Esophagus (tissue), 2 donors: ENCODE measurements around the gene VWA5B1. TPM values are rescaled to one million over a fixed set of nuclear protein-coding genes. Genes with fewer than 3 reads are reported as not detected.
"Not testable (repeated sequence)": the region's sequence is repeated elsewhere in the genome, so short reads cannot be mapped to it uniquely, and the experiment has no call there.

Experiments
- H3K27ac ChIP-seq, 2 donors: one replicate each; pipeline ENCODE4 v1.5.1; 2013; ENCODE audit warnings: low read depth in 2 of 2, mild to moderate bottlenecking in 2 of 2, inconsistent platforms in 1 of 2, low read length in 1 of 2, moderate library complexity in 1 of 2
- H3K27me3 ChIP-seq, 2 donors: one replicate each; pipeline ENCODE4 v1.6.1; 2013; ENCODE audit warnings: low read length in 2 of 2, control low read depth in 1 of 2, mild to moderate bottlenecking in 1 of 2; ENCODE audit not compliant: insufficient read depth in 2 of 2, control insufficient read depth in 1 of 2
- H3K36me3 ChIP-seq, 2 donors: one replicate each; pipeline ENCODE4 v1.6.1; 2013; ENCODE audit warnings: low read length in 1 of 2; ENCODE audit not compliant: control insufficient read depth in 2 of 2, insufficient read depth in 2 of 2
- H3K4me1 ChIP-seq, 2 donors: one replicate each; pipeline ENCODE4 v1.6.1; 2013; ENCODE audit warnings: low read length in 1 of 2; ENCODE audit not compliant: control insufficient read depth in 2 of 2, insufficient read depth in 2 of 2
- H3K4me3 ChIP-seq, 2 donors: one replicate each; pipeline ENCODE4 v1.5.1; 2013; ENCODE audit warnings: low read length in 2 of 2, mild to moderate bottlenecking in 2 of 2, low read depth in 1 of 2, moderate library complexity in 1 of 2
- H3K9me3 ChIP-seq, 2 donors: one replicate each; pipeline ENCODE4 v1.6.1; 2013; ENCODE audit warnings: mild to moderate bottlenecking in 2 of 2, low read depth in 1 of 2, low read length in 1 of 2, moderate library complexity in 1 of 2; ENCODE audit not compliant: control insufficient read depth in 2 of 2, insufficient read depth in 1 of 2
- WGBS, 2 donors: extraction: QIAGEN DNeasy Blood & Tissue Kit; methylation state at CpG; one replicate each; pipeline ENCODE4 v1.1.7; 2013; 5-methylcytosine and 5-hydroxymethylcytosine counted together
- polyA plus RNA-seq, 2 donors: library from polyadenylated mRNA; stranded (reverse); fragments of 200-250 nt; gene quantifications; one replicate each; pipeline ENCODE4 v1.2.3, GENCODE V29; 2013
- donor health status: healthy with polysubstance abuse.
- donor health status: Bipolar disorder and iron deficiency.

VWA5B1 gene
- polyA plus RNA-seq, 2 donors: not detected

- H3K27me3 ChIP-seq: no peaks in the 10 kb centered on the region
- no peaks in the 10 kb centered on the region for H3K9me3 ChIP-seq
- H3K36me3 ChIP-seq: no peaks in the 10 kb centered on the region
- H3K4me1 ChIP-seq: no peaks in the 10 kb centered on the region
- H3K4me3 ChIP-seq: no peak overlapping the region
- no peak overlapping the region for H3K27ac ChIP-seq
- WGBS, 2 donors: 79% methylated on average over 8 of the region's 8 CpGs
Measured at GRCh38 chr1:20262810-20263534, 27.7 kb upstream of the VWA5B1 start.

- 48 to 55% methylated on average over 4 of the region's 4 CpGs for WGBS, 2 donors
- no peak overlapping the region for H3K27ac ChIP-seq
- H3K27me3 ChIP-seq: no peaks in the 10 kb centered on the region
- H3K9me3 ChIP-seq: no peaks in the 10 kb centered on the region
- H3K36me3 ChIP-seq: no peaks in the 10 kb centered on the region
- no peaks in the 10 kb centered on the region for H3K4me1 ChIP-seq
- no peak overlapping the region for H3K4me3 ChIP-seq
Measured at GRCh38 chr1:20265250-20265649, 25.4 kb upstream of the VWA5B1 start.

GRCh38 chr1:20266141-20266540 lies 24.5 kb upstream of the VWA5B1 start:
- Histone ChIP-seq H3K27me3 (no peaks in the 10 kb centered on the region), H3K4me1 (no peaks in the 10 kb centered on the region), H3K4me3 (no peak overlapping the region), H3K9me3 (no peaks in the 10 kb centered on the region), H3K36me3 (no peaks in the 10 kb centered on the region), H3K27ac (no peak overlapping the region)
- WGBS, 2 donors: 64 to 77% methylated on average over 8 of the region's 8 CpGs

- H3K4me1 ChIP-seq: no peaks in the 10 kb centered on the region
- 67 to 75% methylated on average over 6 of the region's 6 CpGs for WGBS, 2 donors
- no peaks in the 10 kb centered on the region for H3K27me3 ChIP-seq
- H3K4me3 ChIP-seq: no peak overlapping the region
- H3K36me3 ChIP-seq: no peaks in the 10 kb centered on the region
- no peaks in the 10 kb centered on the region for H3K9me3 ChIP-seq
- H3K27ac ChIP-seq: no peak overlapping the region
Measured at GRCh38 chr1:20266642-20267041, 24.0 kb upstream of the VWA5B1 start.

- H3K27me3 ChIP-seq: no peaks in the 10 kb centered on the region
- H3K4me3 ChIP-seq: no peak overlapping the region
- no peak overlapping the region for H3K27ac ChIP-seq
- 54 to 59% methylated on average over 11 of the region's 11 CpGs for WGBS, 2 donors
- no peaks in the 10 kb centered on the region for H3K9me3 ChIP-seq
- H3K4me1 ChIP-seq: no peaks in the 10 kb centered on the region
- no peaks in the 10 kb centered on the region for H3K36me3 ChIP-seq
Measured at GRCh38 chr1:20271498-20272400, 18.9 kb upstream of the VWA5B1 start.

- H3K4me3 ChIP-seq, H3K36me3 ChIP-seq, H3K27me3 ChIP-seq, H3K27ac ChIP-seq, H3K9me3 ChIP-seq, H3K4me1 ChIP-seq: not testable (repeated sequence)
Measured at GRCh38 chr1:20273716-20274115, 17.0 kb upstream of the VWA5B1 start.

GRCh38 chr1:20275319-20275925 lies 15.3 kb upstream of the VWA5B1 start:
- H3K4me3 ChIP-seq: no peak overlapping the region
- H3K27ac ChIP-seq: no peak overlapping the region
- no peaks in the 10 kb centered on the region for H3K36me3 ChIP-seq
- no peaks in the 10 kb centered on the region for H3K4me1 ChIP-seq
- H3K27me3 ChIP-seq: no peaks in the 10 kb centered on the region
- no peaks in the 10 kb centered on the region for H3K9me3 ChIP-seq
- 49 to 63% methylated on average over 6 to 7 of the region's 7 CpGs for WGBS, 2 donors

GRCh38 chr1:20276485-20277159 lies 14.1 kb upstream of the VWA5B1 start:
- H3K4me1 ChIP-seq: no peaks in the 10 kb centered on the region
- H3K27me3 ChIP-seq: no peaks in the 10 kb centered on the region
- no peak overlapping the region for H3K4me3 ChIP-seq
- H3K27ac ChIP-seq: no peak overlapping the region
- WGBS, 2 donors: 78 to 81% methylated on average over 12 of the region's 12 CpGs
- H3K36me3 ChIP-seq: no peaks in the 10 kb centered on the region
- no peaks in the 10 kb centered on the region for H3K9me3 ChIP-seq

- Histone ChIP-seq H3K36me3 (no peaks in the 10 kb centered on the region), H3K9me3 (no peaks in the 10 kb centered on the region), H3K4me3 (no peak overlapping the region), H3K27me3 (no peaks in the 10 kb centered on the region), H3K27ac (no peak overlapping the region), H3K4me1 (no peaks in the 10 kb centered on the region)
- 48 to 56% methylated on average over 4 of the region's 4 CpGs for WGBS, 2 donors
Measured at GRCh38 chr1:20278692-20279130, 12.0 kb upstream of the VWA5B1 start.
